ENCODE data around the gene PALLD. TPM values are rescaled to one million over a fixed set of nuclear protein-coding genes. Genes with fewer than 3 reads are reported as not detected.

PALLD gene
- total and polyA plus RNA-seq, 2 donors (not counting 3 experiments of a cell fraction or from before 2014, with no cell fraction given), result 13.4 to 48.2 TPM

GRCh38 chr4:168776382-168776781 is 279.5 kb downstream of the PALLD start:
- no peaks in the 10 kb centered on the region for H3K27me3 ChIP-seq (ENCODE audit: control insufficient read depth in 2 of 2, insufficient read depth in 2 of 2, low read length in 2 of 2)
- peaks cover 7% of the 10 kb centered on the region for H3K4me1 ChIP-seq (ENCODE audit: control insufficient read depth, extremely low read depth, insufficient read depth, low read length)
- no peak overlapping the region for H3K9ac ChIP-seq (replicated peaks; ENCODE audit: extremely low read depth, insufficient read depth, low read length)
- no peaks in the 10 kb centered on the region for H3K9me1 ChIP-seq (replicated peaks; ENCODE audit: control insufficient read depth, extremely low read depth, insufficient read depth, low read length)
- ChIA-PET POLR2A (no interaction called here), CTCF (no interaction called here)
- H3K4me2 ChIP-seq (ENCODE audit: insufficient read depth, low read length), result no peak overlapping the region
- no peak overlapping the region for H2AFZ ChIP-seq (ENCODE audit: low read depth, low read length)
- intact Hi-C loops (cut with micrococcal nuclease), result no loop called here
- H3K4me3 ChIP-seq (replicated peaks in 1 of 3; ENCODE audit: insufficient read depth in 1 of 3, low read depth in 1 of 3, low read length in 3 of 3), result no peak overlapping the region
- dilution Hi-C loops (cut with MboI; ENCODE audit: extremely low pct_ligation_motif_present, low sequenced_read_pairs), result no loop called here
- H3K9me3 ChIP-seq (replicated peaks; ENCODE audit: control insufficient read depth, insufficient read depth, low read length), result no peaks in the 10 kb centered on the region
- no peaks in the 10 kb centered on the region for H3K79me2 ChIP-seq (ENCODE audit: control insufficient read depth, insufficient read depth, low read length)
- FAIRE-seq, result no peak
- H3K36me3 ChIP-seq (ENCODE audit: control insufficient read depth in 2 of 2, extremely low read depth in 1 of 2, insufficient read depth in 2 of 2, low read length in 2 of 2), result no peaks in the 10 kb centered on the region
- no peak for DNase-seq (ENCODE audit: low read depth, low spot score)
- no TSS peak for BruUV-seq (replicated peaks)
- no peak overlapping the region for H3K27ac ChIP-seq (ENCODE audit: insufficient read depth, low read depth, low read length)
- H4K20me1 ChIP-seq (replicated peaks; ENCODE audit: control insufficient read depth, extremely low read depth, insufficient read depth, low read length), result no peaks in the 10 kb centered on the region
- TF ChIP-seq POLR2AphosphoS5 (IDR thresholded peaks at IDR 0.05; ENCODE audit: insufficient read depth, low read depth, low read length), result no peak
- no peak for TF ChIP-seq CTCF (IDR thresholded peaks at IDR 0.05; ENCODE audit: extremely low read depth in 1 of 2, insufficient read depth in 1 of 2, low read depth in 1 of 2, low read length in 2 of 2)
- no peak for TF ChIP-seq GATA2 (IDR thresholded peaks at IDR 0.05; ENCODE audit: insufficient read depth, insufficient read length, low read depth, low read length)
- no peak for TF ChIP-seq MYC (IDR thresholded peaks at IDR 0.05; ENCODE audit: low read depth, low read length)
- TF ChIP-seq JUN (IDR thresholded peaks at IDR 0.05; ENCODE audit: borderline replicate concordance, insufficient read depth, insufficient read length, low read depth), result no peak
- TF ChIP-seq FOS (IDR thresholded peaks at IDR 0.05; ENCODE audit: borderline replicate concordance, insufficient read depth, low read length), result no peak

All from endothelial cell of umbilical vein (primary cell).